Measurements from ENCODE around the gene PHLDB1. TPM values are rescaled to one million over a fixed set of nuclear protein-coding genes. Genes with fewer than 3 reads are reported as not detected.
"Not testable (repeated sequence)": the region's sequence is repeated elsewhere in the genome, so short reads cannot be mapped to it uniquely, and the experiment has no call there.

The PHLDB1 gene
- polyA plus RNA-seq, 1 of the 3 experiments (the other 2 are of a cell fraction), result 89.4 TPM

- peaks cover 34% of the 10 kb centered on the region; the same call in 1 of the 2 replicates for H3K79me2 ChIP-seq (ENCODE audit: insufficient read depth)
- H3K9ac ChIP-seq, result no peak overlapping the region
- no peak overlapping the region for H3K4me2 ChIP-seq
- H3K9me3 ChIP-seq, result no peaks in the 10 kb centered on the region
- peaks cover 65 to 94% of the 10 kb centered on the region in 2 experiments for H3K36me3 ChIP-seq (replicated peaks in 1 of 2; ENCODE audit: control insufficient read depth in 1 of 2, insufficient read depth in 2 of 2, low read length in 1 of 2)
- no peaks in the 10 kb centered on the region for H3K27me3 ChIP-seq (ENCODE audit: insufficient read depth)
- no peak for DNase-seq
- ChIA-PET POLR2A (no interaction called here), CTCF (interaction anchor here (1.0 to 10.8 kb wide), 5 partner anchors 14 to 69 kb away, joined by 3 to 79 read pairs (median 9); partner anchors contain the start of gene ARCN1)
- H4K20me1 ChIP-seq (ENCODE audit: insufficient read depth), result 0 out of 2 replicates have a peak, but pooled peaks cover 9% of the 10 kb centered on the region
- peaks cover 54% of the 10 kb centered on the region for H3F3A ChIP-seq (replicated peaks; ENCODE audit: insufficient read depth)
- no peak for TF ChIP-seq POLR2AphosphoS5 (IDR thresholded peaks at IDR 0.05; ENCODE audit: low read depth, low read length)
- no peak for TF ChIP-seq RCOR1 (IDR thresholded peaks at IDR 0.05; ENCODE audit: low read length)
- no peak for TF ChIP-seq RXRA (IDR thresholded peaks at IDR 0.05; ENCODE audit: borderline replicate concordance, low read depth)
- no peak for TF ChIP-seq JUND (IDR thresholded peaks at IDR 0.05)
- TF ChIP-seq RFX5 (IDR thresholded peaks at IDR 0.05; ENCODE audit: low read length), result no peak
- TF ChIP-seq TAF1 (IDR thresholded peaks at IDR 0.05; ENCODE audit: borderline replicate concordance, low read depth, low read length), result no peak
- no peak for TF ChIP-seq USF1 (IDR thresholded peaks at IDR 0.05; ENCODE audit: borderline replicate concordance, low read depth)
- TF ChIP-seq IRF3 (IDR thresholded peaks at IDR 0.05; ENCODE audit: low read depth, low read length), result no peak
- TF ChIP-seq CTCF (IDR thresholded peaks at IDR 0.05), result no peak
- TF ChIP-seq SIN3A (IDR thresholded peaks at IDR 0.05; ENCODE audit: borderline replicate concordance, low read depth, low read length), result no peak
- no peak for TF ChIP-seq MXI1 (IDR thresholded peaks at IDR 0.05; ENCODE audit: low read depth, low read length)
- no peak for TF ChIP-seq CHD2 (IDR thresholded peaks at IDR 0.05; ENCODE audit: low read length, partially characterized antibody)
- no peak for TF ChIP-seq GABPA (IDR thresholded peaks at IDR 0.05; ENCODE audit: low read depth)
- whole genome bisulfite sequencing (ENCODE audit: low lambda C conversion rate), result 95% methylated on average over 9 of the region's 9 CpGs
- no peaks in the 10 kb centered on the region for H3K9me2 ChIP-seq
- no peak overlapping the region for H3K27ac ChIP-seq (ENCODE audit: low read depth in 2 of 2, low read length in 1 of 2)
- H3K4me3 ChIP-seq (ENCODE audit: low read depth in 2 of 2, low read length in 1 of 2), result no peak overlapping the region
- H3K4me1 ChIP-seq (ENCODE audit: control insufficient read depth in 1 of 2, insufficient read depth in 2 of 2, low read depth in 1 of 2, low read length in 1 of 2), result peaks cover 0 to 11% of the 10 kb centered on the region in 2 experiments; a peak in 2 of 4 replicates
- no peak overlapping the region for H2AFZ ChIP-seq (ENCODE audit: low read depth)
These were observed 9.9 kb upstream of the PHLDB1 start for GRCh38 chr11:118597556-118597955.

GRCh38 chr11:118602331-118602730 lies 5.1 kb upstream of the PHLDB1 start:
- Histone ChIP-seq H3K4me1 (ENCODE audit: control insufficient read depth in 1 of 2, insufficient read depth in 2 of 2, low read depth in 1 of 2, low read length in 1 of 2) (peaks cover 22 to 26% of the 10 kb centered on the region in 2 experiments), H3K79me2 (ENCODE audit: insufficient read depth) (0 out of 2 replicates have a peak, but pooled peaks cover 3% of the 10 kb centered on the region), H3K4me2 (no peak overlapping the region), H3K9me3 (no peaks in the 10 kb centered on the region), H3K9me2 (no peaks in the 10 kb centered on the region), H3F3A (replicated peaks; ENCODE audit: insufficient read depth) (peaks cover 54% of the 10 kb centered on the region), H3K27me3 (ENCODE audit: insufficient read depth) (no peaks in the 10 kb centered on the region), H3K36me3 (replicated peaks in 1 of 2; ENCODE audit: control insufficient read depth in 1 of 2, insufficient read depth in 2 of 2, low read length in 1 of 2) (peaks cover 39 to 60% of the 10 kb centered on the region in 2 experiments), H3K4me3 (ENCODE audit: low read depth in 2 of 2, low read length in 1 of 2) (no peak overlapping the region), H3K9ac (no peak overlapping the region), H2AFZ (ENCODE audit: low read depth) (no peak overlapping the region), H3K27ac (ENCODE audit: low read depth in 2 of 2, low read length in 1 of 2) (no peak overlapping the region; a peak in 1 of 4 replicates), H4K20me1 (ENCODE audit: insufficient read depth) (no peaks in the 10 kb centered on the region)
- 92% methylated on average over 3 of the region's 3 CpGs for WGBS (ENCODE audit: low lambda C conversion rate)
- DNase-seq, result no peak
- no peak for TF ChIP-seq RAD21 (IDR thresholded peaks at IDR 0.05; ENCODE audit: low read length)
- TF ChIP-seq GATA2 (CRISPR knock-in tag; IDR thresholded peaks at IDR 0.05), result no peak
- ChIA-PET POLR2A (no interaction called here), CTCF (interaction anchor here (0.8 to 10.8 kb wide), 5 partner anchors 8 to 87 kb away, joined by 3 to 79 read pairs (median 4); no protein-coding TSS in a partner anchor)

- CTCF ChIA-PET, result interaction anchor here (0.7 to 10.8 kb wide), 7 partner anchors 8 to 86 kb away, joined by 3 to 79 read pairs (median 22); no protein-coding TSS in a partner anchor
- not testable (repeated sequence) for H4K20me1 ChIP-seq (ENCODE audit: insufficient read depth); H3K4me3 ChIP-seq (ENCODE audit: low read depth in 2 of 2, low read length in 1 of 2); DNase-seq; H3K9me2 ChIP-seq; H3K9me3 ChIP-seq; H3K9ac ChIP-seq; H3K4me2 ChIP-seq; H3K27me3 ChIP-seq (ENCODE audit: insufficient read depth); H2AFZ ChIP-seq (ENCODE audit: low read depth)
- H3K27ac ChIP-seq (ENCODE audit: low read depth in 2 of 2, low read length in 1 of 2), result peak overlapping the region in 1 of 2 experiments; percentile 73; a peak in 1 of 4 replicates
- H3K4me1 ChIP-seq (ENCODE audit: control insufficient read depth in 1 of 2, insufficient read depth in 2 of 2, low read depth in 1 of 2, low read length in 1 of 2), result peaks cover 24 to 28% of the 10 kb centered on the region in 2 experiments
- POLR2A ChIA-PET, result interaction anchor here (3.3 kb wide), 1 partner anchor 17 kb away, joined by 15 read pairs; no protein-coding TSS in a partner anchor
- H3F3A ChIP-seq (replicated peaks; ENCODE audit: insufficient read depth), result peaks cover 54% of the 10 kb centered on the region
- 99% methylated on average over 8 of the region's 8 CpGs for WGBS (ENCODE audit: low lambda C conversion rate)
- H3K36me3 ChIP-seq (replicated peaks in 1 of 2; ENCODE audit: control insufficient read depth in 1 of 2, insufficient read depth in 2 of 2, low read length in 1 of 2), result peaks cover 29 to 46% of the 10 kb centered on the region in 2 experiments
- peaks cover 12% of the 10 kb centered on the region; the same call in 1 of the 2 replicates for H3K79me2 ChIP-seq (ENCODE audit: insufficient read depth)
These were observed 3.7 kb upstream of the PHLDB1 start for GRCh38 chr11:118603709-118604108.

Measured in SK-N-SH (cell line).